Fibroblast of lung (primary cell): ENCODE results near the gene LDAH. TPM values are rescaled to one million over a fixed set of nuclear protein-coding genes. Genes with fewer than 3 reads are reported as not detected.
A peak's percentile ranks its signal among the peaks of the same experiment; 100 is the strongest.

ENCODE experiments used
- DNase-seq, 2 donors: peaks; one replicate each; pipeline versions ENCODE4 v3.0.0 to v3.0.0-alpha.2; 2010; ENCODE audit warnings: low read depth in 2 of 2
- H2AFZ ChIP-seq: 2 replicates; pipeline ENCODE4 v1.5.1; 2012; ENCODE audit warnings: low read length, control low read depth, inconsistent platforms
- H3K27ac ChIP-seq: 2 replicates; pipeline ENCODE4 v1.5.1; 2011; ENCODE audit warnings: low read length, control low read depth; ENCODE audit not compliant: insufficient read depth
- H3K27me3 ChIP-seq: 2 replicates; pipeline ENCODE4 v1.5.1; 2011; ENCODE audit warnings: mild to moderate bottlenecking, low read length; ENCODE audit not compliant: control insufficient read depth, insufficient read depth
- H3K36me3 ChIP-seq: 2 replicates; pipeline ENCODE4 v1.5.1; 2011; ENCODE audit warnings: low read length; ENCODE audit not compliant: control insufficient read depth, insufficient read depth
- H3K4me1 ChIP-seq: 2 replicates; pipeline ENCODE4 v1.5.1; 2011; ENCODE audit warnings: low read length; ENCODE audit not compliant: control insufficient read depth, insufficient read depth; ENCODE audit errors: extremely low read depth
- H3K4me2 ChIP-seq: 2 replicates; pipeline ENCODE4 v1.5.1; 2011; ENCODE audit warnings: low read length, control low read depth; ENCODE audit not compliant: insufficient read depth; ENCODE audit errors: extremely low read depth
- H3K4me3 ChIP-seq, 4 experiments: fragments of 200-600 bp in 1 of 4; sonication (generic) in 1 of 4; replicated peaks in 1 of 4; 2 replicates each; pipeline ENCODE4 v1.5.1; 2011 to 2016; ENCODE audit warnings: low read length in 4 of 4, low read depth in 3 of 4, mild to moderate bottlenecking in 3 of 4, control low read depth in 2 of 4, inconsistent platforms in 1 of 4, mixed read lengths in 1 of 4; ENCODE audit not compliant: insufficient read depth in 1 of 4; ENCODE audit errors: control extremely low read depth in 1 of 4
- H3K79me2 ChIP-seq: 2 replicates; pipeline ENCODE4 v1.5.1; 2012; ENCODE audit warnings: mild to moderate bottlenecking, low read length, inconsistent platforms; ENCODE audit not compliant: control insufficient read depth, insufficient read depth
- H3K9ac ChIP-seq: 2 replicates; pipeline ENCODE4 v1.5.1; 2011; ENCODE audit warnings: mild to moderate bottlenecking, low read length, control low read depth; ENCODE audit not compliant: insufficient read depth
- H3K9me3 ChIP-seq: 2 replicates; pipeline ENCODE4 v1.5.1; 2012; ENCODE audit warnings: low read depth, low read length; ENCODE audit not compliant: control insufficient read depth, insufficient read depth
- H4K20me1 ChIP-seq: 2 replicates; pipeline ENCODE4 v1.5.1; 2011; ENCODE audit warnings: low read length; ENCODE audit not compliant: control insufficient read depth, insufficient read depth; ENCODE audit errors: extremely low read depth
- CTCF ChIP-seq, 2 donors: IDR thresholded peaks in 1 of 2; conservative IDR thresholded peaks in 1 of 2; 1 replicate in 1 of 2; 2 replicates in 1 of 2; pipeline ENCODE4 v1.5.1; 2011 to 2012; ENCODE audit warnings: low read length in 2 of 2, control low read depth in 1 of 2, inconsistent platforms in 1 of 2, low read depth in 1 of 2, mild to moderate bottlenecking in 1 of 2
- EZH2 ChIP-seq: IDR thresholded peaks from 2 replicates; pipeline ENCODE4 v1.5.1; 2012; ENCODE audit warnings: low read length, control low read depth, mild to moderate bottlenecking; ENCODE audit errors: missing control alignments
- polyA plus RNA-seq, 2 donors: library from polyadenylated mRNA; depleted of rRNA in 1 of 2; stranded (reverse) in 1 of 2; unstranded in 1 of 2; fragments of >200 nt; gene quantifications; 2 replicates each; pipeline ENCODE4 v1.2.1, GENCODE V29; 2011 to 2012; ENCODE audit warnings: missing spikeins in 1 of 2
- total RNA-seq: library from RNA; depleted of rRNA; stranded (reverse); fragments of >200 nt; gene quantifications from 2 replicates; pipeline ENCODE4 v1.2.1, GENCODE V29; 2014

The LDAH gene
- total and polyA plus RNA-seq, 2 donors (not counting 1 experiment from before 2014, with no cell fraction given), result 20.5 to 22.8 TPM

GRCh38 chr2:20635675-20636584, 187.0 kb downstream of the LDAH start:
- TF ChIP-seq CTCF (conservative IDR thresholded peaks at IDR 0.05 in 1 of 2, IDR thresholded peaks at IDR 0.05 in 1 of 2; ENCODE audit: low read depth in 1 of 2, low read length in 2 of 2) (peak; percentile 85 to 97), EZH2 (no peak)
- no peak overlapping the region for H3K9ac ChIP-seq
- no peaks in the 10 kb centered on the region for H3K27me3 ChIP-seq
- no peak overlapping the region for H3K4me3 ChIP-seq
- H3K9me3 ChIP-seq, result no peaks in the 10 kb centered on the region
- peaks cover 15% of the 10 kb centered on the region for H3K36me3 ChIP-seq
- H3K4me1 ChIP-seq, result peaks cover 15% of the 10 kb centered on the region
- no peaks in the 10 kb centered on the region for H3K79me2 ChIP-seq
- no peak overlapping the region for H3K27ac ChIP-seq
- H3K4me2 ChIP-seq, result peak overlapping the region; percentile 3
- no peaks in the 10 kb centered on the region for H4K20me1 ChIP-seq
- no peak overlapping the region for H2AFZ ChIP-seq
- DNase-seq, result peak; percentile 61 to 77

- no peak overlapping the region for H3K27ac ChIP-seq
- no peak for DNase-seq
- TF ChIP-seq EZH2 (no peak), CTCF (conservative IDR thresholded peaks at IDR 0.05 in 1 of 2, IDR thresholded peaks at IDR 0.05 in 1 of 2; ENCODE audit: low read depth in 1 of 2, low read length in 2 of 2) (no peak)
- no peak overlapping the region for H3K4me3 ChIP-seq
- no peaks in the 10 kb centered on the region for H3K9me3 ChIP-seq
- no peak overlapping the region for H3K4me2 ChIP-seq
- H2AFZ ChIP-seq, result no peak overlapping the region
- no peaks in the 10 kb centered on the region for H3K27me3 ChIP-seq
- H3K9ac ChIP-seq, result no peak overlapping the region
- H3K4me1 ChIP-seq, result peaks cover 14% of the 10 kb centered on the region
- no peaks in the 10 kb centered on the region for H4K20me1 ChIP-seq
- peaks cover 10% of the 10 kb centered on the region for H3K36me3 ChIP-seq
- H3K79me2 ChIP-seq, result no peaks in the 10 kb centered on the region
Observed at GRCh38 chr2:20635113-20635510, 187.8 kb downstream of the LDAH start.

GRCh38 chr2:20634507-20635112, 188.3 kb downstream of the LDAH start:
- Histone ChIP-seq H3K9me3 (no peaks in the 10 kb centered on the region), H3K9ac (no peak overlapping the region), H3K79me2 (no peaks in the 10 kb centered on the region), H3K4me3 (no peak overlapping the region), H3K27ac (no peak overlapping the region), H3K36me3 (peaks cover 10% of the 10 kb centered on the region), H3K4me2 (peak overlapping the region; percentile 45), H4K20me1 (no peaks in the 10 kb centered on the region), H3K4me1 (peaks cover 14% of the 10 kb centered on the region), H3K27me3 (no peaks in the 10 kb centered on the region), H2AFZ (no peak overlapping the region)
- no peak for TF ChIP-seq CTCF (conservative IDR thresholded peaks at IDR 0.05 in 1 of 2, IDR thresholded peaks at IDR 0.05 in 1 of 2; ENCODE audit: low read depth in 1 of 2, low read length in 2 of 2)
- DNase-seq, result peak; percentile 62 to 81
